Measurements from ENCODE around the gene PLA2G2E.

Gene PLA2G2E

GRCh38 chr1:19926296-19927129 lies 3.1 kb upstream of the PLA2G2E start:
- no peak for DNase-seq

GRCh38 chr1:19925342-19926070 lies 2.1 kb upstream of the PLA2G2E start:
- no peak for DNase-seq

- no peak for DNase-seq
These were observed 533 bp upstream of the PLA2G2E start for GRCh38 chr1:19923953-19924346.

GRCh38 chr1:19922015-19922688 lies 1.3 kb downstream of the PLA2G2E start:
- DNase-seq: no peak

GRCh38 chr1:19921310-19921709 lies 2.1 kb downstream of the PLA2G2E start:
- no peak for DNase-seq

GRCh38 chr1:19920132-19920710 lies 3.2 kb downstream of the PLA2G2E start:
- no peak for DNase-seq

GRCh38 chr1:19918057-19918456 lies 5.4 kb downstream of the PLA2G2E start:
- peak in 1 of 2 experiments; percentile 22 for DNase-seq

- no peak for DNase-seq
These were observed 12.8 kb downstream of the PLA2G2E start for GRCh38 chr1:19910650-19911049.

- no peak for DNase-seq
These were observed 13.4 kb downstream of the PLA2G2E start for GRCh38 chr1:19909971-19910370.

GRCh38 chr1:19909392-19909791 lies 14.0 kb downstream of the PLA2G2E start:
- DNase-seq: no peak

GRCh38 chr1:19907456-19907855 lies 16.0 kb downstream of the PLA2G2E start:
- no peak for DNase-seq

- no peak for DNase-seq
These were observed 19.8 kb downstream of the PLA2G2E start for GRCh38 chr1:19903621-19904020.

GRCh38 chr1:19901653-19902052 lies 21.8 kb downstream of the PLA2G2E start:
- no peak for DNase-seq

- DNase-seq: no peak
These were observed 29.2 kb downstream of the PLA2G2E start for GRCh38 chr1:19894218-19894617.

- no peak for DNase-seq
These were observed 29.7 kb downstream of the PLA2G2E start for GRCh38 chr1:19893687-19894086.

- no peak for DNase-seq
These were observed 30.7 kb downstream of the PLA2G2E start for GRCh38 chr1:19892628-19893168.

- DNase-seq: no peak
These were observed 31.3 kb downstream of the PLA2G2E start for GRCh38 chr1:19892129-19892528.

GRCh38 chr1:19889656-19890055 lies 33.8 kb downstream of the PLA2G2E start:
- DNase-seq: no peak

GRCh38 chr1:19888112-19888511 lies 35.3 kb downstream of the PLA2G2E start:
- DNase-seq: no peak

GRCh38 chr1:19885821-19886220 lies 37.6 kb downstream of the PLA2G2E start:
- DNase-seq: no peak

GRCh38 chr1:19884312-19884711 lies 39.1 kb downstream of the PLA2G2E start:
- no peak for DNase-seq

- DNase-seq: peak; percentile 71 to 85
These were observed 41.0 kb downstream of the PLA2G2E start, which contains the start of gene OTUD3 for GRCh38 chr1:19882111-19883071. OTUD3 (plus strand) TSS chr1:19882395; CDS start chr1:19882514, 119 bp downstream.

Measured in cerebellar nuclear complex (tissue), 1 donor.